ENCODE results near the gene OBP2A.

OBP2A gene

GRCh38 chr9:135579356-135579755, 33.4 kb downstream of the OBP2A start:
- no peak for DNase-seq (ENCODE audit: low read depth)

GRCh38 chr9:135579889-135580660, 34.1 kb downstream of the OBP2A start:
- DNase-seq (ENCODE audit: low read depth): no peak

GRCh38 chr9:135580664-135581380, 34.9 kb downstream of the OBP2A start:
- DNase-seq (ENCODE audit: low read depth): no peak

GRCh38 chr9:135581636-135582426, 35.9 kb downstream of the OBP2A start:
- no peak for DNase-seq (ENCODE audit: low read depth)

- DNase-seq (ENCODE audit: low read depth): no peak
These were observed 36.6 kb downstream of the OBP2A start for GRCh38 chr9:135582541-135582940.

DNA sequence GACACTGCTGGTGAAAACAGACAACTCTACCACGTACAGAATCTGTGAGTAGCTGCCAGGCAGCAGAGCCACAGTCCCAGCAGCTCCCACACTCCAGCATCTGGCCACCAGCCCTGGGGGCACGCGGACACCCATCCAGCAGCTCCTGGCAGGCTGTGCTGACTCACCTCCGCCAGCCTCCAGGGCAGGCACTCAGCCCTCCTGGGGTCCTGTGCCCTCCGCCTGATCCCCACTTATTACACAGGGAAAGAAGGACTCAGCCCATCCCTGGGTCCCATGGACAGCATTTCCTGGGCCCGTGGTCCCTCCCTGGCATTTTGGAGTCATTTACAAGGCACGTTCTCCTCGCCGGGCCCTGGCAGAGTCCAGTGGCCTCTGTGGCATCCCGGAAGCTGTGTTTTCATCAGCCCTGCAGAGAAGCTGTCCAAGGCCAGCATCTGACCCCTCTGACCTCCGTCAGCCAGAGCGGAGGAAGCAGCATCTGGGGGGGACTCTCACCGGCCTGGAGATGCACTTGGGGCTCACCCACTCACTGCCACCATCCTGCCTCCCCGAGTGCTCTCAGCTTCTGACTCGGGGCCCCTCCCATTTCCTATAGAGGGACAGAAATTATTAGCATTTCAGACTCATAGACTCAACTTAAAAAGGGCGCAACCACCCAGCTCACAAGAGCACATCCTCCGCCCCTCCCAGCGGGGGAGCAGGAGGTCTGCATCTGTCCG, 37.2 kb downstream of the OBP2A start:
- no peak for DNase-seq (ENCODE audit: low read depth)

- no peak for DNase-seq (ENCODE audit: low read depth)
These were observed 37.7 kb downstream of the OBP2A start for GRCh38 chr9:135583688-135584011.

DNA sequence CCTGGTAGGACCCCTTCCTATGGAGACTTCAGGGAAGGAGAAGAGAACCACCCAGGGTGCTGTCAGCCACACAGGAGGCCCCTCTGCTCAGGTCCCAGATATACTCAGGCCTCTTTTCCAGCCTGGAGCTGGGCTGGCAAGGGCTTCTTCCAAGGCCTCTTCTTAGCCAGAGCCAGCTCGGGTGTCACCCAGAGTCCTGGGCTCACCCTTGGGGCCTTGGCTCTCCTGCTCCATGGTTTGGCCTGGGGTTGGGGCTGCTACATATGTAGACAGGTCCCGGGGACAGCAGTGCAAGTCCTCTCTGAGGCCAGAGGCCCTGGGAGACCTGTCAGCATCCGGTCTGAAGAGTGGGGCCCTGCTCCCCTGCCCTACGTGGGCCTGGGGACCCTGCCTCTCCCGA, 38.4 kb downstream of the OBP2A start:
- DNase-seq (ENCODE audit: low read depth): no peak

DNA sequence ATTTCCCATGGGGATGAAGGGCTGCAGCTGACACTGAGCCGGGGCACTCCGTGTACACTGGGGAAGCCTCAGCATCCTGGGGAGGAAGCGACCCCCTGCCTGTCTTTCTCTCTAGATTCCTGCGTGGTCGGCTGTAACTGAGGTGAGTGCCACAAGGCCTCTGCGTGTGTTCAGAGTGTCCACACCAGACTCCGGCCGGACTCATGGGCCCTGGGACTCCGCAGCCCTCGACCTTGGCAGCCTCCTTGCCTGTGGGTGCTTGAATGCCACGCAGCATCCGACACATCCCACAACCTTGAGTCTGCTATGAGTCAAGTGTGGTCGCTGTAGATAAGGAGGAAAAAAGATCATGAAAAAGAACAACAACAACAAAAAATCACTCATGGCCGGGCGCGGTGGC, 39.0 kb downstream of the OBP2A start:
- DNase-seq (ENCODE audit: low read depth): no peak

GRCh38 chr9:135586601-135587109, 40.7 kb downstream of the OBP2A start:
- no peak for DNase-seq (ENCODE audit: low read depth)

DNA sequence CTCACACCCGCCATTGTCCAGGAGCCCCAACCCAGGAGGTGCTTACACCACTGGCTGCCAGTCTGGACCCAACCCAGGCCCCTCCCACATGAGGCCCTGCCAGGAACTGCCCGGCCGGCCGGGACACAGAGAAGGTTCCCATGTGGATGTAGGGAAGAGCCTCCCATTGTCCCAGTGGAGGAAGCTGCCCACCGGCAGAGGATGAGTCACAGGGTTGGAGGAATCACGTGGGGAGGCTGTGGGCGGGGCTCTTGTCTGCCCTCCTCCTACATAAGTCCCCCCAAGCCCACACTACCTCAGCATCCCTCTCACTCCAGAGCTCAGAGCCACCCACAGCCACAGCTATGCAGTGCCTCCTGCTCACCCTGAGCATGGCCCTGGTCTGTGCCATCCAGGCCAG, 41.7 kb downstream of the OBP2A start:
- no peak for DNase-seq (ENCODE audit: low read depth)

GRCh38 chr9:135588371-135588770, 42.4 kb downstream of the OBP2A start:
- no peak for DNase-seq (ENCODE audit: low read depth)

GRCh38 chr9:135588886-135589595, 43.1 kb downstream of the OBP2A start:
- no peak for DNase-seq (ENCODE audit: low read depth)

GRCh38 chr9:135589596-135590485, 43.9 kb downstream of the OBP2A start:
- DNase-seq (ENCODE audit: low read depth): no peak

DNA sequence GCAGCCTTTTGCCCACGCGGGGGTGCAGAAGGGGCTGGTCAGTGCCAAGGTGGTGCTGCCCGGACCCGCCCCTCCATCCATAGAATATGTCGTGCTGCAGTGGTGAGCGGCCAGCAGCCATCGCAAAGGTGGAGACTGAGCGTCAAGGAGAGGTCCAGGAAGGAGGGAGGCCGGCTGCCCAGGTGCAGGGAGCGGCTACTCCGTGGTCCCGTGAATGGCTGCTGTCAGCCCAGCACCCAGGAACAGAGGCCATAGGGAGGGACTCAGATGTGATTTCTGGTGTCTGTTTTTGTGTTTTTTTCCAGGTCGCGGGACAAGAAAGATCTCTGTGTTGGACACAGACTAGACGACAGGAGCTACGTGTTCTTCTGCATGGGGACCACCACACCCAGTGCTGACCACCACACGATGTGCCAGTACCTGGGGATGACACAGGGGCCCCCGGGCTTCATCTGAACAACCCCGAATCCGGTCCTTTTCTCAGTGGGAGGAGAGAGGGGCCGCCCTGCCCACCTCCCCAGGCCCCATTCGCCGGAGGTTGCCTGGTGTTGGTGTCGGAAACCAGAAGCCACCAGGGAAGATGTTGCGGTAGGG, 44.7 kb downstream of the OBP2A start:
- DNase-seq (ENCODE audit: low read depth): no peak

GRCh38 chr9:135591506-135592330, 45.8 kb downstream of the OBP2A start:
- no peak for DNase-seq (ENCODE audit: low read depth)

DNA sequence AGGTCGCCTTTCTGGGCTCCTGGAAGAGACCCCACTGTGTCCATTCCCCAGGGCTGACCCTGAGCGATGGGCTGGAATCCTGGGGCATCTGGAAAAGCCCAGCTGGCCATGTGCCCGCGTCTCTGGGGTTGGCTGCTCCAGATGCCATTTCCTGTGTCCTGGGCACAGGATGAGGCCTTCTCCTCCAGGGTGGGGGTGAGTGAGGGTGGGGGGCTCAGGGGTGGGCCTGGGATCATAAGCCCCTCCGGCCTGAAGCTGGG, 46.3 kb downstream of the OBP2A start:
- DNase-seq (ENCODE audit: low read depth): no peak

GRCh38 chr9:135592625-135593024, 46.7 kb downstream of the OBP2A start:
- no peak for DNase-seq (ENCODE audit: low read depth)

DNA sequence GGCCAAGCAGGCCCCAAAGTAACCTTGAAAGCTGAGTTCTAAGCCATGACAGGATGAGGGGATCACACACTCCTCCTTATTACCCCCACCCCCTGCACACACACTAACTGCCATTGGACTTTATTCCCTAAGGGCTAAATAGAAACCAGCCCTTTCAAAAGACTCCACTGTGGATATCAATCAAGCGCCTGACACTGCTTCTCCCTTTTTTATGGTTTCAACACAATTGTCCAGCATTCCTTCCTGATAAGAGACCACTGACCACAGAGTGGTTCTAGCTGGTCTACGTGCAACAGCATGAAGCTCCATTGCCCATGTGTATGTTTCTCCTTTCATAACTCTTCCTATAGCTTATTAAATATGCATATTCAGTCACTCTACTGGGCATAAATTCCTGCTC, 50.3 kb downstream of the OBP2A start:
- no peak for DNase-seq (ENCODE audit: low read depth)
